UCSD-AML1 (cell line): ENCODE measurements around the gene TTC39C.
"Not testable (repeated sequence)": the region's sequence is repeated elsewhere in the genome, so short reads cannot be mapped to it uniquely, and the experiment has no call there.

Experiments used
- DNase-seq: peaks from one replicate; lab custom pipeline; 2025; ENCODE audit not compliant: unreplicated experiment; lab: John Stamatoyannopoulos, UW

TTC39C gene

GRCh38 chr18:24015639-24016631 lies 1.4 kb downstream of the TTC39C start:
- DNase-seq, result no peak

DNA sequence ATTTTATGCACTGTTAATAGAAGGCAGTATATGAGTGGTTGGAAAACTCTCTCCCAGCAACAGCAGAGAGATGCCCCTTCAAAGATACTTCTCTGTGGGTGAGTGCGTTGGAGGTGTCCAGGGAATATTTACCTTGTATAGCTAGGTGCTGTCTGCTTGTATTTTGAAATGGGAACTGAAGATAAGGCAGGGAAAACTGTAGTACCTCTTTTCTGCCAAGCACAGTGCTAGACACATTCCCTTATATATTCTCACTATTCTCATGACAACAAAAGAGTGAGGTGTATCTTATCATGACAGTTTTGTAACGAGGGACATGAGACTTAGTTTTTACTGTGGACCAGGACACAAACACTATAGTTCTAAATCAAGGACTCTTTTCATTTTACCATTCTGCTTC lies 2.1 kb downstream of the TTC39C start:
- no peak for DNase-seq

DNA sequence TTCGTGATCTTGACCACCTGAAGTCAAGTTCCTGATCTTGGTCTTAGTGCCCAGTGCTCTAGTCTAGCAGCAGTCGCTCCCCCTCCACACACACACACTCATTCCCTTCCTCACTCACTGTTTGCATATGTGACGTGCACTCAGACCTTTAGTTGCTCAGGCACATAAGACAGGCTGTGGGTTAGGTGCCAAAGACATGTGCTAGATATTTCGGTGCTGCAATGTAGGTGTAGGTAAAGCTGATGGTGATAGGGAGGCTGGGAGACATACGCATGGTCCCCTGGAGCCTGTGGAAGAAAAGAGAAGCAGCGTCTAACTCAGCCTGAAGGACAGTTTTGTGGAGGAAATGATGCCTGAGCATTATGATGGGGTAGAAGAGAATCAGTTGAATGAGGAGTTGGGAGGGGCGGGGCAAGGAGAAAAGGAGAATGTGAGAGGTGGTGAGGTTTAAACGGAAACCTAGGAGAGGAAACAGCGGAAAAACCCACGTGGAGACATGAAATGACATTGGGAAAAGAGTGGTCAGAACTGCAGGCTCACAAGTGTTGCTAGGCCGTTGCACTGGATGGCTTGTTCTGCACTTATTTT lies 3.8 kb downstream of the TTC39C start:
- DNase-seq, result no peak

DNA sequence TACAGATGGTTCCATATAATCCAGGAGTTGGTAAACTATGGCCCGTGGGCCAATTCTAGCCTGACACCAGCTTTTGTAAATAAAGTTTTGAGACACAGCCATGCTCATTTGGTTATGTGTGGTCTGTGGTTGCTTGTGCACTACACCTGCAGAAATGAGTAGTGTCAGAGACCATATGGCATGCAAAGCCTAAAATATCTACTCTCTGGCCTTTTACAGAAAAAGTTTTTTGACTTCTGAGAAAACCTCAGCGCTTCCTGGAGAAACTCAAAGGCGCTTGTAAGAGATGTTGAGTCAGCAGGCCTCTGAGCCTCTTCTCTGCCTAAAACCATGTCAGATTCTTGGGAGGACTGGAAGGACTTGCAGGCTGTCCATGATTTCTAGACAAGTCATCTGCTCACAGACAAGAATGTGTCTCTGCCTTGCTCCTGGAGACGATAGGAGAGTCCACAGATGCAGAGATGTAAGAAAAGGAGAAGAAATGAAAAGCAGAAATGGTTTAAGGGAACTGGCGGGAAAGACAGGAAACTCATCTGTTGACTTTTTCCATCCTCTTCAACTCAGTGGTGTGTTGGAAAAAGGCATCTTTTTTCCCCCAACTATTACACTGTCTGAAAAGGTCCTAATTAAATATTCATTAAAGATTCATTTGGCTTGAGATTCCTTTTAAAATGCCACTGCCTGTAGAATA lies 5.2 kb downstream of the TTC39C start:
- no peak for DNase-seq

GRCh38 chr18:24021505-24021904 lies 7.0 kb downstream of the TTC39C start:
- DNase-seq, result no peak

GRCh38 chr18:24022161-24022560 lies 7.6 kb downstream of the TTC39C start:
- DNase-seq, result no peak

DNA sequence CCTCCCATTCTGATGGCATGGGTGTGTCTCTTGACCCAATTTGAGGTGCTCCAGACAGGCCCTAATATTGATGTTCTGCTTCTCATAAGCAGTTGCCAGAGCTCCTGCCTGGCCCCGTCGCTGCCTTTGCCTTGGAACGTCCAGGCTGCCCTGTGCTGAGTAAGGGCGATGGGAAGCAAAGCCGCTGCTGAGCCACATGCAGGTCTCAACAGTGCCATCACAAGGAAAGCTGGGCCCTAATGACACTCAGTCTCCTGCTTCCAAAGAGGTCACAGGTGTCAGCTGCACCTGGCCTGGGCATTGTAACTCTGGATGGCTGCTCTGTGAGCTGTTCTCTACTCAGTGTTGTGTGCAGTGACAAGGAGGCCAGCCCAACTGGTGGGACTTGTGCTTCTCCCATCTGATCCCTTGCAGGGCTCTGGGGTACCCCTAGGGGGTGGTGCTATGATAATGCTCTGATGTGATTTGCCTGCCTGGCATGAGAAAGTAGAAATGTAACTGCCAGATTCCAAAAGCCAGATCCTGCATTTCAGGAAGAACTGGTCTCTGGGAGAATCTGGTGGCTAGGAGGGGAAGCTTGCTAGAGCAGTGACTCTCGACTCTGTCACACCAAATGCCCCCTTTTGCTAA lies 8.7 kb downstream of the TTC39C start:
- no peak for DNase-seq

DNA sequence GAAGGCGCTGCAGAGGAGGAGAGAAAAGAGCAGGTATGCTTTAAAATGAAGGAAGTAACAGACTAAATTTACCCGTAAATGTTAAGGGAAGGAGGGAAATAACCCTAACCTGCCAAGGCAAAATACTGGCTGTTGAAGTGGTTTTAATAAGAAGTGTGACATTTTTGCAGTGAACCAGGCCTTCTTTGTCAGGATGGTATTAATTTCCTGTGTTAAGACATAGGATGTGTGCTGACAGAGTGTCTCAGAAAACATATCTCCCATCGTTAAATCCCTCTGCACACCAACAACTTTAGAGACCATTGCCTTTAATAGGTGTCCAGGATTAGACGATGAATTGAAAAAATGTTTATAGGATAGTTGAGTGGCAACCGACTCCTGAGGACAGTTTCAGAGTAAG lies 9.9 kb downstream of the TTC39C start:
- DNase-seq, result no peak

DNA sequence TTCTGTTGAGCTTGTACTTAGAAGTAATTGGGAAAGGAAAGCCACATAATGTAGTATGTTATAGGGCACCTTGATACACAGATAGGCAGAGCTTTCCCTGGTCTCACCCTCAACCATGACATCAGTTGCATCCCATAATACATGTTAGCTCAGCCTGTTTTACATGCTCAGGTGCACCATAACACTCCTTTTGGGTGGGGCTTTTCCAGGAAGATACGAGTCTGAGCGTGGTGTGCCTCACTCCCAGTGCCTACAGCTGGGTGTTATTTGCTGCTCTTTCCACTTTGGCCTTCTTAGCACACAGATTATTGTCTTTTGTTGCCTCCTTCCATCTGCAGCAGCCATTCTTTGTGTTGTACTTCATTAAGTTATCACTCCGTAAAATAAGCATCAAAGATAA lies 11.9 kb downstream of the TTC39C start:
- no peak for DNase-seq

DNA sequence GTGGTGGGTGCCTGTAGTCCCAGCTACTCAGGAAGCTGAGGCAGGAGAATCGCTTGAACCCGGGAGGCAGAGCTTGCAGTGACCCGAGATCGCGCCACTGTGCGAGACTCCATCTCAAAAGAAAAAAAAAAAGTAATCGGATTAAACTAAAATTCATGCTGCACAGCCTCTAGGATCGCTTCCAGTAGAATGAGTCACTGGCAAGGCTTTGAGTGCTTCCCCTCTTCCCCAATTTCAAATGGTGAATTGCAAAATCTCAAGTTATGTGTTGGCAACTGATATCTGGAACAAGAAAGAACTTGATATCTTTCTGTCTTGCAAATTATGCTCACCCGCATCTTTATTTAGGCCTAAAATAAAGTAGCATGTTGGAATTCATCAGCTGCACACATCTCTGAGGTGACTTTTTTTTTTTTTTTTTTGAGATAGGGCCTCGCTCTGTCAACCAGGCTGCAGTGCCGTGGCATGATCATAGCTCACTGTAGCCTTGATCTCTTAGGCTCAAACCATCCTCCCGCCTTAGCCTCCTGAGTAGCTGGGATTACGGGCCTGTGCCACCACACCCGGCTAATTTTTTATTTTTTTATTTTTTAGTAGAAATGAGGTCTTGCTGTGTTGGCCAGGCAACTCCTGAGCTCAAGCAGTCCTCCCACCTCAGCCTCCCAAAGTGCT lies 12.7 kb downstream of the TTC39C start:
- DNase-seq, result no peak

GRCh38 chr18:24028946-24029345 lies 14.4 kb downstream of the TTC39C start:
- not testable (repeated sequence) for DNase-seq

- DNase-seq, result no peak
Measured at GRCh38 chr18:24031318-24031717, 16.8 kb downstream of the TTC39C start.

DNA sequence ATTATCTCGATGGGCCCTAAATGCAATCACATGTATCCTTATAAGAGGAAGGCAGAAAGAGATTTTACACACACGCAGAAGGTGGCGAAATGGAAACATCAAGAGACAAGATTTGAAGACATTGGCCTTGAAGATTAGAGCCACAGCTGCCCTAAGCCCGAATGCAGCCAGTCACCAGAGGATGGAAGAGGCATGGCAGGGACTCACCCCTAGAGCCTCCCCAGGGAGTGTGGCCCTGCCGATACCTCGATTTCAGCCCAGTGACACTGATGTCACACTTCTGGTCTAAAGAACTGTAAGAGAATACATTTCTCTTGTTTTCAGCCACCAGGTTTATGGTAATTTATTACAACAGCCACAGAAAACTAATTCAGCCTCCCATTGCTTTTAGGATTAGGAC lies 17.4 kb downstream of the TTC39C start:
- no peak for DNase-seq

DNA sequence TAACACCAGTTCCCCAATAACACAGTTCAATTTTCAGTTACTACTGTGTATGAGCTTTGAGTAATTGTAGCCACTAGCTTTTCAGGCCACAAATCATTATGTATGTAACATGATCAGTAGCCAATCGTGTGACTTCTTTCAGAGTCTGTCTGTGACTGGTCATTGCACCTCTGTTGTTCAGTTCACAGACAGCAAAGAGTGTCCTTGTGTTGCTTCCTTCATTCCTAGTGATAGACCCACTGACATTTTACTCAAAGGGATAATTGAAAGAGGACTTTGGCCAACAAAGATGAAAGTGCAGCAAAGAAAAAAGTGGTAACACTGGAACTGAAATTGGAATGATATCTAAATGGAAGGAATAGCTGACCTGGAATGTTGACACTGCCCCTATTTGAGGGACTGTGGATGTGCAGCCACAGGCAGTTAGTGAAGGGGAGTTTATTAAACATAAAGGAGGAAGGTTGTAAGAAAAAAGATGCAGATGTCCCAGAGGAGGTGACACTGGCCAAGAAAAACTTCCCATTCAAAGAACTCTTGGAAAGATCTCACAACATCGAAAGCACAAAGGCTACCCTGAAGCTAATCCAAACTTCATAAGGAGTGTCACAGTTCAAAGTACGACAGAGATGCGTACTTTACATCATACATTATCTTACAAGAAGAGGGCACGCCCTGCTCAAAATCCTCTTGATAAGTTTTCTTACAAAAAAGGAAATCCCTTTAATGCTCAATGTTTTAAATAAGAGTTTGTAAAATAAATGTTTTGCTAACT lies 19.3 kb downstream of the TTC39C start:
- DNase-seq, result no peak

GRCh38 chr18:24035316-24035715 lies 20.8 kb downstream of the TTC39C start:
- no peak for DNase-seq

DNA sequence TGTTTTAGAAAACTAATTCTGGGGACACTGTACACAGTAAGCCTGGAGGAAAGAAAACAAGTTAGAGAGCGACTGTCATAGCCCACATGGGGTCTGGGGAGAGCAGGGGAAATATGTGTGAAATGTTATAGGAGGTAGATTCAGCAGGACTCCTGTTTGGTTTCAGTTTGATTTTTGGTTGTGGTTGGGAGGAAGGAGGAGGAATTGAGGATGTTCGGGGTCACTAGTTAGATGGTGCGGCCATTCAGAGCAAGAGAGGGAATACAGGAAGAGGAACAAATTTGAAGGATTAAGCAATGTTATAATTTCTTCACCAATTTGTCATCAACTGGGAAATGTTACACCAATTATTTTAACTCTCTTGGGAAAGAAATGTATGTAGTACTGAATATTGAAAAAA lies 25.1 kb downstream of the TTC39C start:
- no peak for DNase-seq

GRCh38 chr18:24041691-24042090 lies 27.1 kb downstream of the TTC39C start:
- DNase-seq, result no peak

- no peak for DNase-seq
Measured at GRCh38 chr18:24043403-24043802, 28.8 kb downstream of the TTC39C start.

GRCh38 chr18:24048261-24048660 lies 33.7 kb downstream of the TTC39C start:
- DNase-seq, result no peak

GRCh38 chr18:24049142-24049541 lies 34.6 kb downstream of the TTC39C start:
- no peak for DNase-seq
